HCT116 (cell line): Measurements from ENCODE around the gene FOXC2. TPM values are rescaled to one million over a fixed set of nuclear protein-coding genes. Genes with fewer than 3 reads are reported as not detected.

Experiments
- ATAC-seq: fragments of 200-7000 bp; cut with Tn5 transposase; 2 replicates; pipeline ENCODE4 v1.9.1; 2020; ENCODE audit warnings: mild to moderate bottlenecking, moderate library complexity
- BruUV-seq: library from RNA; stranded (reverse); fragments of 400-500 nt; replicated peaks from 2 replicates; lab custom pipeline; 2021; lab: Mats Ljungman, UMichigan
- CTCF ChIA-PET: fragments of 300-600 bp; sonication (Branson Sonifier 250); formaldehyde crosslinking; loops from one replicate; lab custom pipeline; 2021; ENCODE audit warnings: antibody characterized with exemption; lab: Charles Lee
- POLR2A ChIA-PET: fragments of 300-600, 350-600 bp; sonication (Branson Sonifier 250); formaldehyde crosslinking; loops from one replicate; lab custom pipeline; 2021; ENCODE audit warnings: antibody characterized with exemption; lab: Charles Lee
- RAD21 ChIA-PET, 2 experiments: fragments of 300-600 bp; sonication (Branson Sonifier 250); formaldehyde crosslinking; loops; one replicate each; lab custom pipeline; 2023; ENCODE audit warnings: low total read pairs in 2 of 2; ENCODE audit not compliant: uncharacterized antibody in 2 of 2, unreplicated experiment in 2 of 2, low non-redundant PET in 1 of 2; lab: Charles Lee
- DNase-seq: peaks from one replicate; pipeline ENCODE4 v3.0.0-alpha.2; 2010; ENCODE audit warnings: low read depth, low spot score
- H2AFZ ChIP-seq: fragments of 200-600 bp; shearing (Covaris generic), sonication (generic); 2 replicates; pipeline ENCODE4 v1.6.1; 2017; ENCODE audit warnings: low read depth, mixed run types, mixed read lengths, antibody characterized with exemption, low read length; ENCODE audit not compliant: poor library complexity, severe bottlenecking
- H3K27ac ChIP-seq: 2 replicates; pipeline ENCODE4 v1.5.1; 2012; ENCODE audit warnings: low read depth, low read length
- H3K27me3 ChIP-seq: fragments of 200-600 bp; sonication (generic); 2 replicates; pipeline ENCODE4 v1.6.1; 2016; ENCODE audit warnings: mixed run types, low read length, mixed read lengths; ENCODE audit not compliant: insufficient read depth
- H3K36me3 ChIP-seq, 2 experiments: fragments of 200-500 bp in 1 of 2; fragments of 200-600 bp in 1 of 2; sonication (Bioruptor generic) in 1 of 2; sonication (generic) in 1 of 2; 2 replicates each; pipeline versions ENCODE4 v1.5.1 to v1.6.1; 2014 to 2016; ENCODE audit warnings: low read length in 2 of 2, inconsistent platforms in 1 of 2, mixed read lengths in 1 of 2, mixed run types in 1 of 2; ENCODE audit not compliant: insufficient read depth in 2 of 2, control insufficient read depth in 1 of 2
- H3K4me1 ChIP-seq, 2 experiments: fragments of 200-600 bp in 1 of 2; sonication (generic) in 1 of 2; 2 replicates each; pipeline versions ENCODE4 v1.5.1 to v1.6.1; 2012 to 2017; ENCODE audit warnings: low read length in 2 of 2, inconsistent platforms in 1 of 2, mild to moderate bottlenecking in 1 of 2, mixed read lengths in 1 of 2, mixed run types in 1 of 2, moderate library complexity in 1 of 2; ENCODE audit not compliant: insufficient read depth in 2 of 2, control insufficient read depth in 1 of 2
- H3K4me2 ChIP-seq: fragments of 200-600 bp; sonication (generic); 2 replicates; pipeline ENCODE4 v1.6.1; 2017; ENCODE audit warnings: mixed run types, low read length, mixed read lengths
- H3K4me3 ChIP-seq, 2 experiments: fragments of 200-600 bp in 1 of 2; sonication (generic) in 1 of 2; replicated peaks in 1 of 2; 2 replicates each; pipeline ENCODE4 v1.5.1; 2011 to 2016; ENCODE audit warnings: low read length in 2 of 2, control low read depth in 1 of 2, low read depth in 1 of 2, mild to moderate bottlenecking in 1 of 2, mixed read lengths in 1 of 2, mixed run types in 1 of 2
- H3K79me2 ChIP-seq: fragments of 200-600 bp; sonication (generic); 2 replicates; pipeline ENCODE4 v1.6.1; 2017; ENCODE audit warnings: mild to moderate bottlenecking, mixed run types, low read length, moderate library complexity, mixed read lengths; ENCODE audit not compliant: insufficient read depth
- H3K9ac ChIP-seq: fragments of 200-600 bp; sonication (generic); 2 replicates; pipeline ENCODE4 v1.6.1; 2016; ENCODE audit warnings: low read length, mixed read lengths
- H3K9me2 ChIP-seq: fragments of 200-600 bp; sonication (generic), shearing (Covaris generic); 2 replicates; pipeline ENCODE4 v1.6.1; 2017; ENCODE audit warnings: mixed run types, mild to moderate bottlenecking, moderate library complexity; ENCODE audit not compliant: insufficient read depth
- H3K9me3 ChIP-seq, 2 experiments: fragments of 200-500 bp in 1 of 2; fragments of 200-600 bp in 1 of 2; sonication (Bioruptor generic) in 1 of 2; sonication (generic) in 1 of 2; 2 replicates each; pipeline ENCODE4 v1.6.1; 2014 to 2017; ENCODE audit warnings: low read length in 2 of 2, mixed read lengths in 2 of 2, inconsistent platforms in 1 of 2, low read depth in 1 of 2, mild to moderate bottlenecking in 1 of 2, mixed run types in 1 of 2, moderate library complexity in 1 of 2; ENCODE audit not compliant: control insufficient read depth in 1 of 2, insufficient read depth in 1 of 2
- H4K20me1 ChIP-seq: fragments of 200-600 bp; sonication (generic), shearing (Covaris generic); 2 replicates; pipeline ENCODE4 v1.6.1; 2017; ENCODE audit warnings: mixed run types, mild to moderate bottlenecking, moderate library complexity; ENCODE audit not compliant: insufficient read depth
- ATF3 ChIP-seq: IDR thresholded peaks from 2 replicates; pipeline ENCODE4 v1.6.1; 2012
- CBX3 ChIP-seq: IDR thresholded peaks from 2 replicates; pipeline ENCODE4 v1.6.1; 2012; ENCODE audit warnings: low read depth
- CEBPB ChIP-seq: IDR thresholded peaks from 2 replicates; pipeline ENCODE4 v1.6.1; 2012; ENCODE audit warnings: low read depth
- EGR1 ChIP-seq: IDR thresholded peaks from 2 replicates; pipeline ENCODE4 v1.6.1; 2012; ENCODE audit warnings: low read depth
- ELF1 ChIP-seq: IDR thresholded peaks from 2 replicates; pipeline ENCODE4 v1.6.1; 2012; ENCODE audit warnings: low read depth, borderline replicate concordance
- EZH2 ChIP-seq: fragments of 200-600 bp; sonication (generic); IDR thresholded peaks from 2 replicates; pipeline ENCODE4 v1.6.1; 2017; ENCODE audit warnings: antibody characterized with exemption, mixed run types
- EZH2phosphoT487 ChIP-seq: fragments of 200-600 bp; IDR thresholded peaks from 2 replicates; pipeline ENCODE4 v1.6.1; 2018; ENCODE audit warnings: antibody characterized with exemption, borderline replicate concordance
- JUND ChIP-seq: IDR thresholded peaks from 2 replicates; pipeline ENCODE4 v1.6.1; 2012
- POLR2A ChIP-seq: IDR thresholded peaks from 2 replicates; pipeline ENCODE4 v1.7.0; 2011; ENCODE audit warnings: borderline replicate concordance; ENCODE audit not compliant: insufficient read depth, insufficient read length; ENCODE audit errors: extremely low read depth
- POLR2AphosphoS5 ChIP-seq: IDR thresholded peaks from 2 replicates; pipeline ENCODE4 v1.6.1; 2011; ENCODE audit warnings: mild to moderate bottlenecking, low read depth, low read length, moderate library complexity
- RAD21 ChIP-seq: IDR thresholded peaks from 2 replicates; pipeline ENCODE4 v1.6.1; 2012; ENCODE audit warnings: low read depth, mild to moderate bottlenecking
- SIN3A ChIP-seq: IDR thresholded peaks from 2 replicates; pipeline ENCODE4 v1.6.1; 2012; ENCODE audit warnings: low read depth
- SRF ChIP-seq: IDR thresholded peaks from 2 replicates; pipeline ENCODE4 v1.6.1; 2012; ENCODE audit warnings: low read depth
- TCF7L2 ChIP-seq: IDR thresholded peaks from 2 replicates; pipeline ENCODE4 v1.7.0; 2011; ENCODE audit warnings: borderline replicate concordance, inconsistent platforms; ENCODE audit not compliant: insufficient read depth, insufficient read length; ENCODE audit errors: extremely low read depth
- ZFX ChIP-seq: fragments of 450-650 bp; IDR thresholded peaks from 2 replicates; pipeline ENCODE4 v1.6.1; 2017
- ZNF274 ChIP-seq: fragments of 200-500 bp; sonication (Bioruptor generic); IDR thresholded peaks from 2 replicates; pipeline ENCODE4 v1.6.1; 2014; ENCODE audit warnings: mild to moderate bottlenecking, low read depth, low read length, inconsistent platforms
- intact Hi-C: fragments of 100-400 bp; cut with micrococcal nuclease; formaldehyde crosslinking; loops from 2 replicates; pipeline ENCODE4 v1.10.0; 2022
- total RNA-seq: library from RNA; stranded (reverse); gene quantifications from one replicate; pipeline ENCODE4 v1.2.1, GENCODE V29; 2021; ENCODE audit not compliant: unreplicated experiment
- TF ChIP-seq, protein P1 (sequence below): IDR thresholded peaks from 2 replicates; pipeline ENCODE4 v1.6.1; 2012; ENCODE audit warnings: low read depth
- TF ChIP-seq, protein P2 (sequence below): IDR thresholded peaks from 2 replicates; pipeline ENCODE4 v1.6.1; 2011; ENCODE audit warnings: mild to moderate bottlenecking, low read length, moderate library complexity; ENCODE audit not compliant: insufficient replicate concordance; ENCODE audit errors: extremely low read depth

Gene FOXC2
- total RNA-seq, 1 experiment from 2014 or later, result 0.22 TPM

- ChIA-PET CTCF (no interaction called here), POLR2A (no interaction called here), RAD21 (no interaction called here)
- Histone ChIP-seq H3K4me3 (no peak overlapping the region), H3K9ac (no peak overlapping the region), H3K79me2 (no peaks in the 10 kb centered on the region), H3K27ac (no peak overlapping the region), H3K9me2 (no peaks in the 10 kb centered on the region), H3K36me3 (no peaks in the 10 kb centered on the region), H3K4me2 (no peak overlapping the region), H3K27me3 (no peaks in the 10 kb centered on the region), H3K9me3 (no peaks in the 10 kb centered on the region), H4K20me1 (no peaks in the 10 kb centered on the region), H3K4me1 (peaks cover 0 to 8% of the 10 kb centered on the region in 2 experiments; a peak in 1 of 4 replicates), H2AFZ (no peak overlapping the region)
- no peak for ATAC-seq
- intact Hi-C loops, result loop anchor here (5.0 kb wide), 1 partner anchor 214 kb away; no protein-coding TSS in a partner anchor
- BruUV-seq, result no TSS peak
- no peak for TF ChIP-seq SRF
- no peak for TF ChIP-seq ZNF274
- no peak for TF ChIP-seq POLR2A
- no peak for TF ChIP-seq ELF1
- no peak for TF ChIP-seq POLR2AphosphoS5
- TF ChIP-seq EZH2phosphoT487, result no peak
- no peak for TF ChIP-seq EZH2
- no peak for TF ChIP-seq SIN3A
- TF ChIP-seq EGR1, result no peak
- TF ChIP-seq JUND, result no peak
- TF ChIP-seq CEBPB, result no peak
- TF ChIP-seq, protein P1, sequence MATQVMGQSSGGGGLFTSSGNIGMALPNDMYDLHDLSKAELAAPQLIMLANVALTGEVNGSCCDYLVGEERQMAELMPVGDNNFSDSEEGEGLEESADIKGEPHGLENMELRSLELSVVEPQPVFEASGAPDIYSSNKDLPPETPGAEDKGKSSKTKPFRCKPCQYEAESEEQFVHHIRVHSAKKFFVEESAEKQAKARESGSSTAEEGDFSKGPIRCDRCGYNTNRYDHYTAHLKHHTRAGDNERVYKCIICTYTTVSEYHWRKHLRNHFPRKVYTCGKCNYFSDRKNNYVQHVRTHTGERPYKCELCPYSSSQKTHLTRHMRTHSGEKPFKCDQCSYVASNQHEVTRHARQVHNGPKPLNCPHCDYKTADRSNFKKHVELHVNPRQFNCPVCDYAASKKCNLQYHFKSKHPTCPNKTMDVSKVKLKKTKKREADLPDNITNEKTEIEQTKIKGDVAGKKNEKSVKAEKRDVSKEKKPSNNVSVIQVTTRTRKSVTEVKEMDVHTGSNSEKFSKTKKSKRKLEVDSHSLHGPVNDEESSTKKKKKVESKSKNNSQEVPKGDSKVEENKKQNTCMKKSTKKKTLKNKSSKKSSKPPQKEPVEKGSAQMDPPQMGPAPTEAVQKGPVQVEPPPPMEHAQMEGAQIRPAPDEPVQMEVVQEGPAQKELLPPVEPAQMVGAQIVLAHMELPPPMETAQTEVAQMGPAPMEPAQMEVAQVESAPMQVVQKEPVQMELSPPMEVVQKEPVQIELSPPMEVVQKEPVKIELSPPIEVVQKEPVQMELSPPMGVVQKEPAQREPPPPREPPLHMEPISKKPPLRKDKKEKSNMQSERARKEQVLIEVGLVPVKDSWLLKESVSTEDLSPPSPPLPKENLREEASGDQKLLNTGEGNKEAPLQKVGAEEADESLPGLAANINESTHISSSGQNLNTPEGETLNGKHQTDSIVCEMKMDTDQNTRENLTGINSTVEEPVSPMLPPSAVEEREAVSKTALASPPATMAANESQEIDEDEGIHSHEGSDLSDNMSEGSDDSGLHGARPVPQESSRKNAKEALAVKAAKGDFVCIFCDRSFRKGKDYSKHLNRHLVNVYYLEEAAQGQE, result no peak
- TF ChIP-seq, protein P2, sequence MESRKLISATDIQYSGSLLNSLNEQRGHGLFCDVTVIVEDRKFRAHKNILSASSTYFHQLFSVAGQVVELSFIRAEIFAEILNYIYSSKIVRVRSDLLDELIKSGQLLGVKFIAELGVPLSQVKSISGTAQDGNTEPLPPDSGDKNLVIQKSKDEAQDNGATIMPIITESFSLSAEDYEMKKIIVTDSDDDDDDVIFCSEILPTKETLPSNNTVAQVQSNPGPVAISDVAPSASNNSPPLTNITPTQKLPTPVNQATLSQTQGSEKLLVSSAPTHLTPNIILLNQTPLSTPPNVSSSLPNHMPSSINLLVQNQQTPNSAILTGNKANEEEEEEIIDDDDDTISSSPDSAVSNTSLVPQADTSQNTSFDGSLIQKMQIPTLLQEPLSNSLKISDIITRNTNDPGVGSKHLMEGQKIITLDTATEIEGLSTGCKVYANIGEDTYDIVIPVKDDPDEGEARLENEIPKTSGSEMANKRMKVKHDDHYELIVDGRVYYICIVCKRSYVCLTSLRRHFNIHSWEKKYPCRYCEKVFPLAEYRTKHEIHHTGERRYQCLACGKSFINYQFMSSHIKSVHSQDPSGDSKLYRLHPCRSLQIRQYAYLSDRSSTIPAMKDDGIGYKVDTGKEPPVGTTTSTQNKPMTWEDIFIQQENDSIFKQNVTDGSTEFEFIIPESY, result no peak
- TF ChIP-seq RAD21, result no peak
- TF ChIP-seq ATF3, result no peak
- TF ChIP-seq ZFX, result no peak
- no peak for TF ChIP-seq CBX3
- no peak for TF ChIP-seq TCF7L2
- DNase-seq, result no peak
These were observed 52.0 kb downstream of the FOXC2 start for GRCh38 chr16:86618431-86619238.
